Activated B cell treated with CpG ODN at 0.5 μM for 24 hours (primary cell): ENCODE measurements around the gene TCF3. TPM values are rescaled to one million over a fixed set of nuclear protein-coding genes. Genes with fewer than 3 reads are reported as not detected.

Experiments
- ATAC-seq: fragments of 200-7000 bp; cut with Tn5 transposase; one replicate; pipeline ENCODE4 v1.10.0; 2021; ENCODE audit warnings: low read depth, mild to moderate bottlenecking, moderate library complexity
- CTCF ChIA-PET: fragments of 350-600 bp; sonication (Branson Sonifier 250); formaldehyde crosslinking; loops from one replicate; lab custom pipeline; 2021; ENCODE audit warnings: antibody characterized with exemption; lab: Charles Lee
- POLR2A ChIA-PET: fragments of 350-600 bp; sonication (Branson Sonifier 250); formaldehyde crosslinking; loops from one replicate; lab custom pipeline; 2021; ENCODE audit warnings: antibody characterized with exemption; lab: Charles Lee
- DNase-seq: peaks from one replicate; pipeline ENCODE4 v3.0.0; 2022
- H3K27ac Mint-ChIP-seq: one replicate; pipeline ENCODE4 v1.8.0; 2020; ENCODE audit warnings: mixed read lengths
- H3K27me3 Mint-ChIP-seq: one replicate; pipeline ENCODE4 v1.8.0; 2021; ENCODE audit warnings: mixed read lengths
- H3K36me3 Mint-ChIP-seq: one replicate; pipeline ENCODE4 v1.8.0; 2021; ENCODE audit warnings: low read depth, mixed read lengths
- H3K4me1 Mint-ChIP-seq: one replicate; pipeline ENCODE4 v1.8.0; 2021; ENCODE audit warnings: mixed read lengths
- H3K4me3 Mint-ChIP-seq: one replicate; pipeline ENCODE4 v1.8.0; 2020; ENCODE audit warnings: mild to moderate bottlenecking, mixed read lengths
- H3K9me3 Mint-ChIP-seq: one replicate; pipeline ENCODE4 v1.8.0; 2020; ENCODE audit warnings: mixed read lengths
- CTCF ChIP-seq: fragments of 200-600 bp; IDR thresholded peaks from one replicate; pipeline ENCODE4 v1.8.0; 2022; ENCODE audit warnings: antibody characterized with exemption, mild to moderate bottlenecking
- intact Hi-C: fragments of 100-400 bp; cut with micrococcal nuclease; formaldehyde crosslinking; loops from one replicate; pipeline ENCODE4 v1.15.1; 2024
- total RNA-seq: library from RNA; stranded (reverse); gene quantifications from 2 replicates; pipeline ENCODE4 v1.2.3, GENCODE V29; 2022

TCF3 gene
- total RNA-seq, 1 donor from 2014 or later: 143 TPM

DNA sequence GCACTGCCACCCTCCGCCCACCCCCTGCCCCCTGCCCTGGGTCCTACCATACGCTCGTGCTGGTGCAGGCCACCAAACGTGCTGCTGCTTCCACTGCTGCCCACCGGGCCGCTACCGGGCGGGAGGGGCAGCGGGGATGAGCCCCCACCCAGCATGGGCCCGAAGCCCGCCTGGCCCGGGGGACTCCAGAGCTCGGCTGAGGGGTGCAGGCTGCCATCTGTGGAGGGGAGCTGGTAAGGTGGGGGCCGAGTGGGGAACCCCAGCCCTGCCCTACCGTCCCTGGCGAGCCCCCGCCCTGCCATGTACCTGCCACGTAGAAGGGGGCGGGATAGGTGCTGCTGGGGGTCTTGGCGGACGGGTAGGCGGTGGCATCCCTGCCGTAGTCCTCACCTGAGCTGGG, 30.4 kb downstream of the TCF3 start:
- no peak for DNase-seq
- intact Hi-C loops: no loop called here
- POLR2A ChIA-PET: interaction anchor here (0.5 to 1.4 kb wide), 2 partner anchors 29 to 90 kb away, joined by 3 to 4 read pairs; no protein-coding TSS in a partner anchor
- peaks cover 55% of the 10 kb centered on the region for H3K36me3 Mint-ChIP-seq
- H3K4me3 Mint-ChIP-seq: no peak overlapping the region
- TF ChIP-seq CTCF: no peak
- no peak for ATAC-seq
- no peaks in the 10 kb centered on the region for H3K27me3 Mint-ChIP-seq
- H3K4me1 Mint-ChIP-seq: peaks cover 26% of the 10 kb centered on the region
- CTCF ChIA-PET: no interaction called here
- H3K9me3 Mint-ChIP-seq: no peaks in the 10 kb centered on the region
- no peak overlapping the region for H3K27ac Mint-ChIP-seq

DNA sequence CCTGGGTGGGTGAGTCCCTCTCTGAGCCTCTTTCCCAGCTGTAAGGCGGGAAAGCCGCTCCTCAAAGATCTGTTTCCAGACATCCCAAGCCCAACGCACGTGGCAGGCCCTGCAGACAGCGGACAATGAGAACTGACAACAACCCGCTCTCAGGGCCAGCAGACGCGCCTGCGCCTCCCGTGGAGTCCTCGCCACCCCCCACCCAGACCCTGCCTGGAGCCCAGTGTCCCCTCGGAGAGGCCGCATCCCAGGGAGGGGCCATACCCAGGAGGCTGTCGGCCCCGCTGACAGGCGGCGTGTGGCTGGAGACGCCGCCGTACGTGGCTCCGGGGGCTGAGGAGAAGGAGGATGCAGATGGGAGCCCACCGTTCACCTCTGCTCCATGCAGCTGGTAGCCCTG, 30.8 kb downstream of the TCF3 start:
- POLR2A ChIA-PET: interaction anchor here (1.4 kb wide), 1 partner anchor 29 kb away, joined by 3 read pairs; no protein-coding TSS in a partner anchor
- Mint-ChIP-seq H3K27ac (no peak overlapping the region), H3K36me3 (peaks cover 57% of the 10 kb centered on the region), H3K4me3 (no peak overlapping the region), H3K4me1 (peaks cover 31% of the 10 kb centered on the region), H3K9me3 (no peaks in the 10 kb centered on the region), H3K27me3 (no peaks in the 10 kb centered on the region)
- CTCF ChIA-PET: no interaction called here
- DNase-seq: no peak
- no peak for ATAC-seq
- no peak for TF ChIP-seq CTCF
- intact Hi-C loops: no loop called here

DNA sequence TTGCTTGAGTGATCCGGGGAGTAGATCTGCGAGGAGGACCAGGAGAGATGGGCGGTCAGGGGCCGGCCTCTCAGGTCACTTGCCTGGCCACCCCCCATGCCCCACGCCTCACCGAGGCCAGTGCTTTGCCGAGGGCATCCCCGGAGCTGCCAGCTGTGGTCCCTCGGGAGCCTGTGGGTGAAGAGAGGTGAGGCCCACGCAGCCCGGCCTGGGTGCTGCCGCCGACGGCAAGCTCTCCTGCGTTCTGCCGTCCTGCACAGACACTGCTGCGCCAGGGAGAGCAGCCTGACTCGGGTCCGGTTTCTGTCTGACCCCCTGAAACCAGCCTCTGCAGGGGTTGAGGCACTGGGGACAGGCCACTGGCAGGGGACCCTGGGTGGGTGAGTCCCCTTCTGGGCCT, 31.4 kb downstream of the TCF3 start:
- peak overlapping the region; percentile 53 for H3K27ac Mint-ChIP-seq

GRCh38 chr19:1620502-1620901, 31.9 kb downstream of the TCF3 start:
- Mint-ChIP-seq H3K4me1 (peaks cover 35% of the 10 kb centered on the region), H3K27ac (no peak overlapping the region), H3K9me3 (no peaks in the 10 kb centered on the region), H3K4me3 (no peak overlapping the region), H3K36me3 (peaks cover 60% of the 10 kb centered on the region), H3K27me3 (no peaks in the 10 kb centered on the region)
- TF ChIP-seq CTCF: no peak
- ATAC-seq (no peak), DNase-seq (no peak)
- ChIA-PET POLR2A (interaction anchor here (1.4 kb wide), 1 partner anchor 30 kb away, joined by 3 read pairs; no protein-coding TSS in a partner anchor), CTCF (interaction anchor here (1.1 kb wide), 1 partner anchor 52 kb away, joined by 3 read pairs; no protein-coding TSS in a partner anchor)
- intact Hi-C loops: no loop called here

More for the DNA sequence above, 31.4 kb downstream of the TCF3 start:
- ChIA-PET POLR2A (interaction anchor here (1.4 kb wide), 1 partner anchor 30 kb away, joined by 3 read pairs; no protein-coding TSS in a partner anchor), CTCF (no interaction called here)
- peak; percentile 28 for ATAC-seq
- intact Hi-C loops: no loop called here
- peaks cover 59% of the 10 kb centered on the region for H3K36me3 Mint-ChIP-seq
- H3K9me3 Mint-ChIP-seq: no peaks in the 10 kb centered on the region
- DNase-seq: no peak
- TF ChIP-seq CTCF: no peak
- no peak overlapping the region for H3K4me3 Mint-ChIP-seq
- no peaks in the 10 kb centered on the region for H3K27me3 Mint-ChIP-seq
- peaks cover 33% of the 10 kb centered on the region for H3K4me1 Mint-ChIP-seq

- Mint-ChIP-seq H3K4me1 (peaks cover 35% of the 10 kb centered on the region), H3K4me3 (no peak overlapping the region), H3K27me3 (no peaks in the 10 kb centered on the region), H3K9me3 (no peaks in the 10 kb centered on the region), H3K36me3 (peaks cover 61% of the 10 kb centered on the region), H3K27ac (no peak overlapping the region)
- ChIA-PET POLR2A (interaction anchor here (0.6 kb wide), 1 partner anchor 27 kb away, joined by 3 read pairs; no protein-coding TSS in a partner anchor), CTCF (interaction anchor here (1.1 kb wide), 1 partner anchor 52 kb away, joined by 3 read pairs; no protein-coding TSS in a partner anchor)
- intact Hi-C loops: no loop called here
- ATAC-seq: no peak
- no peak for TF ChIP-seq CTCF
- no peak for DNase-seq
Measured at GRCh38 chr19:1619703-1620102, 32.7 kb downstream of the TCF3 start.
